SK-N-SH (cell line): ENCODE results near the gene TSPAN16. TPM values are rescaled to one million over a fixed set of nuclear protein-coding genes. Genes with fewer than 3 reads are reported as not detected.

Experiments used
- CTCF ChIA-PET: fragments of 300-600, 350-600 bp; formaldehyde crosslinking; extraction: SDS; loops from one replicate; lab custom pipeline; 2021; lab: Yijun Ruan, JAX
- POLR2A ChIA-PET: fragments of 350-600 bp; sonication (Branson Sonifier 250); formaldehyde crosslinking; extraction: SDS; loops from one replicate; lab custom pipeline; 2020; ENCODE audit warnings: antibody characterized with exemption, inconsistent platforms; lab: Yijun Ruan, JAX
- DNase-seq: peaks from one replicate; pipeline ENCODE4 v3.0.0; 2012
- H2AFZ ChIP-seq: fragments of 200-600 bp; sonication (generic); 2 replicates; pipeline ENCODE4 v1.8.1; 2016; ENCODE audit warnings: antibody characterized with exemption, mild to moderate bottlenecking, low read depth
- H3F3A ChIP-seq: fragments of 200-600 bp; sonication (generic); replicated peaks from 2 replicates; pipeline ENCODE3; 2016; ENCODE audit warnings: antibody characterized with exemption, mild to moderate bottlenecking; ENCODE audit not compliant: insufficient read depth
- H3K27ac ChIP-seq, 2 experiments: fragments of 200-500 bp in 1 of 2; fragments of 200-600 bp in 1 of 2; sonication (Bioruptor generic) in 1 of 2; sonication (generic), shearing (Covaris generic) in 1 of 2; 2 replicates each; pipeline versions ENCODE4 v1.5.1 to v1.6.1; 2014 to 2016; ENCODE audit warnings: low read depth in 2 of 2, inconsistent platforms in 1 of 2, low read length in 1 of 2, mild to moderate bottlenecking in 1 of 2, mixed read lengths in 1 of 2
- H3K27me3 ChIP-seq: fragments of 200-600 bp; sonication (generic), shearing (Covaris generic); 2 replicates; pipeline ENCODE4 v1.6.1; 2016; ENCODE audit warnings: mixed run types; ENCODE audit not compliant: insufficient read depth
- H3K36me3 ChIP-seq, 2 experiments: fragments of 200-500 bp in 1 of 2; fragments of 200-600 bp in 1 of 2; sonication (Bioruptor generic) in 1 of 2; sonication (generic) in 1 of 2; replicated peaks in 1 of 2; 2 replicates each; pipeline versions ENCODE3 to v1.5.1; 2014 to 2016; ENCODE audit warnings: low read length in 1 of 2, mild to moderate bottlenecking in 1 of 2; ENCODE audit not compliant: insufficient read depth in 2 of 2, control insufficient read depth in 1 of 2
- H3K4me1 ChIP-seq, 2 experiments: fragments of 200-500 bp in 1 of 2; fragments of 200-600 bp in 1 of 2; sonication (Bioruptor generic) in 1 of 2; sonication (generic), shearing (Covaris generic) in 1 of 2; 2 replicates each; pipeline versions ENCODE4 v1.5.1 to v1.6.1; 2014 to 2016; ENCODE audit warnings: low read depth in 1 of 2, low read length in 1 of 2, mixed run types in 1 of 2; ENCODE audit not compliant: insufficient read depth in 2 of 2, control insufficient read depth in 1 of 2
- H3K4me2 ChIP-seq: fragments of 200-600 bp; sonication (generic), shearing (Covaris generic); 2 replicates; pipeline ENCODE4 v1.6.1; 2017; ENCODE audit warnings: mixed run types
- H3K4me3 ChIP-seq, 2 experiments: fragments of 200-500 bp in 1 of 2; fragments of 200-600 bp in 1 of 2; sonication (Bioruptor generic) in 1 of 2; sonication (generic), shearing (Covaris generic) in 1 of 2; 2 replicates each; pipeline versions ENCODE4 v1.5.1 to v1.8.1; 2014 to 2016; ENCODE audit warnings: low read depth in 2 of 2, inconsistent platforms in 1 of 2, low read length in 1 of 2, mild to moderate bottlenecking in 1 of 2, mixed read lengths in 1 of 2, moderate library complexity in 1 of 2
- H3K79me2 ChIP-seq: fragments of 200-600 bp; sonication (generic); 2 replicates; pipeline ENCODE4 v1.8.1; 2017; ENCODE audit warnings: mild to moderate bottlenecking; ENCODE audit not compliant: insufficient read depth
- H3K9ac ChIP-seq: fragments of 200-600 bp; sonication (generic); 2 replicates; pipeline ENCODE4 v1.6.1; 2017; ENCODE audit warnings: mixed run types
- H3K9me2 ChIP-seq: fragments of 200-600 bp; sonication (generic); 2 replicates; pipeline ENCODE4 v1.6.1; 2017; ENCODE audit warnings: mixed run types
- H3K9me3 ChIP-seq: fragments of 200-600 bp; sonication (generic); 2 replicates; pipeline ENCODE4 v1.6.1; 2017; ENCODE audit warnings: mixed run types, mild to moderate bottlenecking, moderate library complexity
- H4K20me1 ChIP-seq: fragments of 200-600 bp; sonication (generic); 2 replicates; pipeline ENCODE4 v1.6.1; 2017; ENCODE audit warnings: mild to moderate bottlenecking, mixed run types; ENCODE audit not compliant: insufficient read depth
- CHD2 ChIP-seq: fragments of 150-350 bp; IDR thresholded peaks from 2 replicates; pipeline ENCODE4 v1.6.1; 2018; ENCODE audit warnings: low read length; ENCODE audit not compliant: partially characterized antibody
- CTCF ChIP-seq: fragments of 200-600 bp; sonication (generic); IDR thresholded peaks from 2 replicates; pipeline ENCODE4 v1.6.1; 2017; ENCODE audit warnings: antibody characterized with exemption, mild to moderate bottlenecking, moderate library complexity
- GABPA ChIP-seq: IDR thresholded peaks from 2 replicates; pipeline ENCODE4 v1.4.0; 2012; ENCODE audit warnings: low read depth, mild to moderate bottlenecking
- GATA2 ChIP-seq: sonication (generic); formaldehyde crosslinking; IDR thresholded peaks from 2 replicates; pipeline ENCODE4 v1.5.0; 2020; ENCODE audit warnings: mild to moderate bottlenecking, missing genetic modification reagents
- MEF2A ChIP-seq: IDR thresholded peaks from 2 replicates; pipeline ENCODE4 v1.4.0; 2012; ENCODE audit warnings: low read depth, borderline replicate concordance
- MXI1 ChIP-seq: IDR thresholded peaks from 2 replicates; pipeline ENCODE4 v1.6.1; 2012; ENCODE audit warnings: mild to moderate bottlenecking, low read depth, low read length, improper control_type of control experiment
- RCOR1 ChIP-seq: fragments of 150-350 bp; IDR thresholded peaks from 2 replicates; pipeline ENCODE4 v1.6.1; 2017; ENCODE audit warnings: antibody characterized with exemption, low read length
- REST ChIP-seq: IDR thresholded peaks from 2 replicates; pipeline ENCODE4 v1.6.1; 2012; ENCODE audit warnings: mild to moderate bottlenecking, low read depth, low read length, moderate library complexity
- RXRA ChIP-seq: IDR thresholded peaks from 2 replicates; pipeline ENCODE4 v1.4.0; 2012; ENCODE audit warnings: low read depth, mild to moderate bottlenecking, borderline replicate concordance
- TAF1 ChIP-seq: IDR thresholded peaks from 2 replicates; pipeline ENCODE4 v1.6.1; 2012; ENCODE audit warnings: low read depth, mild to moderate bottlenecking, low read length, moderate library complexity, borderline replicate concordance
- WGBS: methylation state at CpG from one replicate; pipeline ENCODE4 v1.1.6; 2017; ENCODE audit warnings: low lambda C conversion rate; 5-methylcytosine and 5-hydroxymethylcytosine counted together
- polyA plus RNA-seq, 3 experiments: library from polyadenylated mRNA; depleted of rRNA; stranded (reverse); fragments of >200 nt; gene quantifications; 2 replicates each; pipeline ENCODE4 v1.2.3, GENCODE V29; 2012

The TSPAN16 gene
- polyA plus RNA-seq, 1 of the 3 experiments (the other 2 are of a cell fraction): not detected

- TF ChIP-seq GATA2 (CRISPR knock-in tag) (no peak), GABPA (no peak), TAF1 (no peak)
These were observed 32.2 kb upstream of the TSPAN16 start (continued) for GRCh38 chr19:11263726-11264125.

- H3K79me2 ChIP-seq: no peaks in the 10 kb centered on the region
- no peak overlapping the region for H3K4me3 ChIP-seq
- H3K9me3 ChIP-seq: no peaks in the 10 kb centered on the region
- DNase-seq: no peak
- POLR2A ChIA-PET: interaction anchor here (1.0 kb wide), 1 partner anchor 110 kb away, joined by 3 read pairs; the partner anchor contains the start of gene SWSAP1
- no peak overlapping the region for H3K9ac ChIP-seq
- whole genome bisulfite sequencing: 94% methylated on average over 15 of the region's 19 CpGs
- H3K27me3 ChIP-seq: no peaks in the 10 kb centered on the region
- H2AFZ ChIP-seq: no peak overlapping the region
- no peaks in the 10 kb centered on the region for H4K20me1 ChIP-seq
- H3K36me3 ChIP-seq: no peaks in the 10 kb centered on the region
- H3K27ac ChIP-seq: no peak overlapping the region
- peaks cover 4% of the 10 kb centered on the region for H3F3A ChIP-seq
- TF ChIP-seq RCOR1 (no peak), CHD2 (no peak), TAF1 (no peak), RXRA (no peak), CTCF (no peak), MEF2A (no peak), MXI1 (no peak), REST (no peak), GABPA (no peak)
- CTCF ChIA-PET: interaction anchor here (0.8 to 9.6 kb wide), 7 partner anchors 10 to 218 kb away, joined by 3 to 57 read pairs (median 4); no protein-coding TSS in a partner anchor
- peaks cover 9 to 13% of the 10 kb centered on the region in 2 experiments; a peak in 1 of 4 replicates for H3K4me1 ChIP-seq
- no peak overlapping the region for H3K4me2 ChIP-seq
- no peaks in the 10 kb centered on the region for H3K9me2 ChIP-seq
These were observed 31.3 kb upstream of the TSPAN16 start for GRCh38 chr19:11264452-11265176.
